Esophagus muscularis mucosa (tissue), 4 donors: ENCODE measurements around the gene MTREX. TPM values are rescaled to one million over a fixed set of nuclear protein-coding genes. Genes with fewer than 3 reads are reported as not detected.

Source experiments
- DNase-seq: peaks from one replicate; pipeline ENCODE4 v3.0.0-alpha.2; 2017; ENCODE audit errors: extremely low spot score
- H3K27ac ChIP-seq, 4 donors: fragments of 200-600 bp; sonication (generic); replicated peaks in 1 of 4; 1 replicate in 3 of 4; 2 replicates in 1 of 4; pipeline ENCODE4 v1.5.1; 2016 to 2019; ENCODE audit warnings: mild to moderate bottlenecking in 1 of 4
- H3K27me3 ChIP-seq, 4 donors: fragments of 200-600 bp; sonication (generic); one replicate each; pipeline versions ENCODE4 v1.5.1 to v1.6.0; 2016 to 2019
- H3K36me3 ChIP-seq, 4 donors: fragments of 200-600 bp; sonication (generic); one replicate each; pipeline ENCODE4 v1.5.1; 2016 to 2019
- H3K4me1 ChIP-seq, 4 donors: fragments of 200-600 bp; sonication (generic); one replicate each; pipeline ENCODE4 v1.5.1; 2016 to 2019
- H3K4me3 ChIP-seq, 4 donors: fragments of 200-600 bp; sonication (generic); 1 replicate in 2 of 4; 2 replicates in 2 of 4; pipeline ENCODE4 v1.5.1; 2016 to 2019; ENCODE audit warnings: mild to moderate bottlenecking in 4 of 4, moderate library complexity in 1 of 4
- H3K9me3 ChIP-seq, 4 donors: fragments of 200-600 bp; sonication (generic); 1 replicate in 3 of 4; 2 replicates in 1 of 4; pipeline ENCODE4 v1.5.1; 2016 to 2019
- CTCF ChIP-seq, 3 experiments: fragments of 200-600 bp in 2 of 3; fragments of 450-650 bp in 1 of 3; sonication (generic) in 2 of 3; IDR thresholded peaks; one replicate each; pipeline ENCODE4 v1.5.1; 2017 to 2019; ENCODE audit warnings: antibody characterized with exemption in 3 of 3, mild to moderate bottlenecking in 2 of 3, moderate library complexity in 1 of 3
- EP300 ChIP-seq: sonication (generic); formaldehyde crosslinking; IDR thresholded peaks from one replicate; pipeline ENCODE4 v1.6.1; 2017; ENCODE audit warnings: antibody characterized with exemption
- POLR2A ChIP-seq: fragments of 450-650 bp; IDR thresholded peaks from one replicate; pipeline ENCODE4 v1.6.1; 2017; ENCODE audit warnings: antibody characterized with exemption, moderate library complexity, mild to moderate bottlenecking, low read depth
- POLR2AphosphoS5 ChIP-seq, 2 donors: sonication (generic); formaldehyde crosslinking; IDR thresholded peaks; one replicate each; pipeline ENCODE4 v1.6.1; 2017; ENCODE audit warnings: antibody characterized with exemption in 2 of 2
- WGBS: methylation state at CpG from one replicate; pipeline ENCODE4 v1.1.5; 2018; 5-methylcytosine and 5-hydroxymethylcytosine counted together
- intact Hi-C: fragments of 100-400 bp; cut with DNase I; formaldehyde crosslinking; loops from one replicate; pipeline ENCODE4 v1.15.1; 2023
- total RNA-seq, 4 donors: library from RNA; depleted of rRNA; stranded (reverse); fragments of >200 nt; gene quantifications; one replicate each; pipeline versions ENCODE4 v1.1.0 to v1.2.1, GENCODE V29; 2016

Gene MTREX
- total RNA-seq, 4 donors from 2014 or later = 53.7 to 64.0 (median 62.3) TPM

GRCh38 chr5:55350754-55351153 lies 43.0 kb downstream of the MTREX start:
- 100% methylated on average over 1 of the region's 1 CpG for WGBS
- intact Hi-C loops = no loop called here
- Histone ChIP-seq H3K4me1 (no peaks in the 10 kb centered on the region), H3K9me3 (no peaks in the 10 kb centered on the region), H3K27ac (no peak overlapping the region), H3K27me3 (no peaks in the 10 kb centered on the region), H3K36me3 (peaks cover 41 to 97% (median 77%) of the 10 kb centered on the region in 4 donors), H3K4me3 (no peak overlapping the region)
- TF ChIP-seq POLR2A (no peak), EP300 (no peak), POLR2AphosphoS5 (IDR thresholded peaks at IDR 0.05) (no peak), CTCF (IDR thresholded peaks at IDR 0.05) (no peak)
- DNase-seq = no peak

- Histone ChIP-seq H3K4me3 (no peak overlapping the region), H3K27me3 (no peaks in the 10 kb centered on the region), H3K9me3 (no peaks in the 10 kb centered on the region), H3K36me3 (peaks cover 16 to 86% (median 76%) of the 10 kb centered on the region in 4 donors), H3K27ac (no peak overlapping the region), H3K4me1 (no peaks in the 10 kb centered on the region)
- no peak for DNase-seq
- intact Hi-C loops = no loop called here
- no peak for TF ChIP-seq EP300
- no peak for TF ChIP-seq POLR2A
- no peak for TF ChIP-seq CTCF (IDR thresholded peaks at IDR 0.05)
- 100% methylated on average over 3 of the region's 4 CpGs for WGBS
These were observed 49.1 kb downstream of the MTREX start for GRCh38 chr5:55356896-55357295.

- Histone ChIP-seq H3K36me3 (peaks cover 9 to 60% (median 53%) of the 10 kb centered on the region in 4 donors), H3K9me3 (no peaks in the 10 kb centered on the region)
These were observed 52.4 kb downstream of the MTREX start for GRCh38 chr5:55360190-55360589.

GRCh38 chr5:55363856-55364255 lies 56.1 kb downstream of the MTREX start:
- H3K27me3 ChIP-seq = no peaks in the 10 kb centered on the region
- no peak overlapping the region for H3K4me3 ChIP-seq
- H3K4me1 ChIP-seq = no peaks in the 10 kb centered on the region
- TF ChIP-seq EP300 (no peak), CTCF (IDR thresholded peaks at IDR 0.05) (no peak), POLR2A (no peak), POLR2AphosphoS5 (IDR thresholded peaks at IDR 0.05) (no peak)
- 97% methylated on average over 3 of the region's 3 CpGs for WGBS
- intact Hi-C loops = no loop called here
- H3K9me3 ChIP-seq = no peaks in the 10 kb centered on the region
- peaks cover 7 to 59% (median 35%) of the 10 kb centered on the region in 4 donors for H3K36me3 ChIP-seq
- no peak overlapping the region for H3K27ac ChIP-seq
- DNase-seq = no peak

More at GRCh38 chr5:55360190-55360589, 52.4 kb downstream of the MTREX start:
- 93% methylated on average over 2 of the region's 2 CpGs for WGBS
- Histone ChIP-seq H3K4me1 (no peaks in the 10 kb centered on the region), H3K4me3 (no peak overlapping the region), H3K27ac (no peak overlapping the region), H3K27me3 (no peaks in the 10 kb centered on the region)
- TF ChIP-seq POLR2A (no peak), EP300 (no peak), CTCF (IDR thresholded peaks at IDR 0.05) (no peak), POLR2AphosphoS5 (IDR thresholded peaks at IDR 0.05) (no peak)
- no peak for DNase-seq
- intact Hi-C loops = no loop called here

- Histone ChIP-seq H3K27ac (no peak overlapping the region), H3K4me3 (no peak overlapping the region), H3K27me3 (no peaks in the 10 kb centered on the region), H3K4me1 (no peaks in the 10 kb centered on the region), H3K36me3 (peaks cover 9 to 53% (median 34%) of the 10 kb centered on the region in 4 donors), H3K9me3 (no peaks in the 10 kb centered on the region)
- 96% methylated on average over 4 of the region's 4 CpGs for WGBS
- TF ChIP-seq POLR2A = no peak
- TF ChIP-seq POLR2AphosphoS5 (IDR thresholded peaks at IDR 0.05) = no peak
- no peak for TF ChIP-seq EP300
- no peak for TF ChIP-seq CTCF (IDR thresholded peaks at IDR 0.05)
- no peak for DNase-seq
- intact Hi-C loops = no loop called here
These were observed 56.8 kb downstream of the MTREX start for GRCh38 chr5:55364537-55365055.
